Astrocyte (in vitro differentiated cells and primary cell): Measurements from ENCODE around the gene HOXA5.

Experiments
- CTCF ChIP-seq: IDR thresholded peaks from 2 replicates; pipeline ENCODE4 v1.5.1; 2011; ENCODE audit warnings: low read depth, mild to moderate bottlenecking, inconsistent platforms, low read length, moderate library complexity; ENCODE audit not compliant: insufficient read depth
- EZH2 ChIP-seq: IDR thresholded peaks from 2 replicates; pipeline ENCODE4 v1.6.1; 2012; ENCODE audit warnings: mild to moderate bottlenecking, low read length, inconsistent platforms; ENCODE audit not compliant: insufficient read depth

DNA sequence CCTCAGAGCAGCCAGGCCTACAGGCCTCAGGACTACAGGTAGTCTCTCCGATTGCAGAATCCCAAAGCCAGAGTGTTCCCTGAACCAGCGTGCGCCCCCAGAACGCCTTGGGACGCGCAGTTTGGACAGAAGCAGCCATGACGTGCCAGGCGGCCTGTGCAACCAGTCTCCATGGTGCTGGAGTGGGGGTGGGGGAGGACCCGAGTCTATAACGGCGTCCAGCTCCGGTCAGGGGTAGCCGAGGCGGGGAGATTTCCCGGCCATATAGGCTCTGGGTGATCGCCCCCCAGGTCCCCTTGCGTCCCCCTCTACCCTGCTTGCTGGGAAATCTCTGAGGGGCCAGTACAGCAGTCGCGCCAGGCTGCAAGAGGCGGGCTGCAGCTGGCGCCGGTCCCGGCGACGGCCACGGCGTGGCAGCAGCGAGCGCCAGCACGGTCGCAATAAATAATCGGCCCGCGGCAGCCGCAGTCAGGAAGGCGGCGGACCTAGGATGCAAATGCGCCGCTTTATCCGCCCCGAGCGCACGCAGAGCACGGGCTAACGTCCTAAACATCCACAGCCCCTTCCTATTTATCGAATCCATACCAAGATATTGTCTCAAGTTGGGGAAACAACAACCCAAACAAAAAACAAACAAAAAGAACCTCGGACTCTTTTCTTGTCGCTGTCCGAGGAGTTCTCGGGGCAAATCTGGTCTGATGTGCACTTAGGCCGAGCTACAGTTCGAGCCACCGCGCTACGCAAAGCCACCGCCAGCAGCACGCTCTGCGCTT lies 7.3 kb upstream of the HOXA5 start:
- TF ChIP-seq CTCF (peak; percentile 32), EZH2 (no peak)
